Measurements from ENCODE around the gene APC.
"Not testable (repeated sequence)": the region's sequence is repeated elsewhere in the genome, so short reads cannot be mapped to it uniquely, and the experiment has no call there.

The APC gene

DNA sequence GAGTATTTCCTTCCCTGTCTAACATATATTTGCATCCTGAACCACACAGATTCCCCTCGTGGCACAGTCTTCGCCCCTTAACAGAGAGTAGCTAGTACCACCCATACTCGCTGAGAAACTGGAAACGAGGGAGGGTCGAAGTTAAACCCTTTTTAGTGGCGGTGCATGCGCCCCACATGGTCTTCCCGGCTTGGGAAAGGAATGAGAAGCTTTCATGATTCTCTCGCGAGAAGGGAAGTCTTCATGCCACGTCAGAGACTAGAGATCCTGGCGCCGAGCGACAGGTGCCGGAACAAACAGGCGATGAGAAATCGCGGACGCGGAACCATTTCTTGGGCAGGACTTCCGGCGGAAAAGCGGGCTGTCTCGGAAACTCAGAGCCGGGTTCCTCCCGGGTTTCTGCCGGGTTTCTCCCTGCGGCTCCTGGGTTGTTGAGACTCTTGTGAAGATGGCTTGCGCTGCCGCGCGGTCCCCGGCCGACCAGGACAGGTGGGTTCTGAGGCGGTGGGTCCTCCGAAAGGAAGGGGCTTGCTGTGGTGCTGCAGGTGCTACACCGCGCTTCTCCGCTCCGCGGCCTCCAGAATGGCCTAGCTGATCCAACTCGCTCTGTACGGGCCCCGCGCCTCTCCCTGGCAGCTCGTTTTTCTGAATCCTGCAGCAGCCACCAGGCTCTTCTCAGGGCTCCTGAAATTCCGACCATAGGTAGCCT is 123.4 kb downstream of the APC start, which contains the start of gene SRP19:
Gene SRP19, plus strand, starts transcription at position 359 of the 709 bp plus-strand sequence. Its CDS starts 90 bp downstream, at position 449.
- DNase-seq = peak; percentile 91 to 93

GRCh38 chr5:112861638-112861985 is 123.9 kb downstream of the APC start:
- no peak for DNase-seq

DNA sequence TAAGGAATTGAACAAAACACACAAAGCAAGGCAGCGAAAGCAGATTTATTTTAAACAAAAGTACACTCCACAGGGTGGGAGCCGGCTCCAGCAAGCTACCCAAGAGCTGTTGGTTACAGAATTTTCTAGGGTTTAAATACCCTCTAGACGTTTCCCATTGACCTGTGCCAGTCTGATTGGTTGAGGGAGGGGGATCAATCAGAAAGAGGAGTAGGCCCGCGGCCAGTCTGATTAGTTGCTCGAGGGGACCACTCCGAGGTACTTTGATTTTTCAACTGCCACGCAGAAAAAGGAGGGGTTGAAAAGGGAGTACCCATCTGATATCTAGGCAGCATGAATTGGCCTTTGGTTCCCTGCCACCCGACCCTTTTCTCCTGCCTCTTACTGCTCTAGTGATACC is 124.4 kb downstream of the APC start:
- peak in 1 of 2 experiments; percentile 1 for DNase-seq

- no peak for DNase-seq
These were observed 125.9 kb downstream of the APC start for GRCh38 chr5:112863549-112863948.

- no peak for DNase-seq
These were observed 127.4 kb downstream of the APC start for GRCh38 chr5:112865128-112865527.

DNA sequence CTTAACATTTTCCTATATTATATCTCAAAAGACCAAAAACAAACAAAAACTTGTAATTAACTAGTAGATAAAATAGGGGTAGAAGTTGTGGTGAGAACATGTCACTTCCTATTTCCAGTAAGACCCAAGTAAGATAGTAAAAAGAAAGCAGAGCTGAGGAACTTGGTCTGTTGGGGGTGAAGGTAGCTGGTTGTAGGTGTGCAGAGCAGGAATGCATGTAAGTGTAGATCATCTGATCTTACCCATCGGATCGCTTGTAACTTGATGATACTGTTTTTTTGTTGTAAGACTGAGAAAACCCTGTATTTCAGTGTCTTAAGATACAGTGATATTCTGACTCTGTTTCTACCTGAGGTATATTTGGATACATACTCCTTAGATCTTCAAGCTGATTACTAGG is 129.1 kb downstream of the APC start:
- no peak for DNase-seq

DNA sequence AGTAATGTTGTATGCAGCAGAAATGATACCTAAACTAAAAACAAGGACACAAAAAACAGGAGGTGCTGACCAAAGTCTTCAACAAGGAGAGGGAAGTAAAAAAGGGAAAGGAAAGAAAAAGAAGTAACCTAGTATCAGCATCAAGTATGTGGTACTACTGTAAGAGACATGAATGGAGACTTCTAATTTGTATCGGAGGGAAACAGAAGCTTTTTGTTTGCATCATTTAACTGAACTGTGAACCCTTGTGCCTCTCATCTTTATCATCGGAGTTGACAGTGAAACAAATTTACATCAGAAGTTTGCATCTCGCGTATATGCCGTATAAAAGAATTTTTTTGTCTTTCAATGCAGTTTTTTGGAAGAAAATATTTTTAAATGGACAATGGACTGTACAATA is 129.7 kb downstream of the APC start:
- no peak for DNase-seq

DNA sequence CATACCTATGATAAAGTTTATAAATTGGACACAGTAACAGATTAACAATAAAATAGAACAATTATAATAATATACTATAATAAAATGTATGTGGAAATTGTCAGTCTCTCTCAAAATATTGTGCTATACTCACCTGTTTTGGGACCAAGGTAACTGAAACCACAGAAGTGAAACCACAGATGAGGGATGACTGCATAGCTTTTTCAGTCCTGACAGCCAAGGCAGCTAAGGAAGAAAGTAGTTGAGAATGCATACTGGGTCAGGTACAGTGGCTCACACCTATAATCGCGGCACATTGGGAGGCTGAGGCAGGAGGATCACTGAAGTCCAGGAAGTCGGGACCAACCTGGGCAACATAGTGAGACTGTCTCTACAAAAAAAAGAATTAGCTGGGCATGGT is 132.3 kb downstream of the APC start:
- no peak for DNase-seq

DNA sequence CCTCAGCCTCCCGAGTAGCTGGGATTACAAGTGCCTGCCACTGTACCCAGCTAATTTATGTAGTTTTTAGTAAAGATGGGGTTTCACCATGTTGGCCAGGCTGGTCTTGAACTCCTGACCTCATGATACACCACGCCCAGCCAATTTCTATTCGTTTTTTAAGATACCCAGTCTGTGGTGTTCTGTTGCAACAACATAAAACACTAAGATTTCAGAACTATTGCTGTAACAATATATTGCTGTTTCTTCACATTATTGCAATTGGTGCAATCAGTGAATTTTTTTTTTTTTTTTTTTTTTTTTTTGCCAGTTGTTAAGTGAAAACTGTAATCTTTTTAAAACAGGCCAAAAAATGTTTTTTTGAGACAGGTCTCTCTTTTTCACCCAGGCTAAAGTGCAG is 133.3 kb downstream of the APC start:
- no peak for DNase-seq

- no peak for DNase-seq
These were observed 138.7 kb downstream of the APC start for GRCh38 chr5:112876362-112876761.

GRCh38 chr5:112878101-112878500 is 140.4 kb downstream of the APC start:
- no peak for DNase-seq

GRCh38 chr5:112878760-112879159 is 141.1 kb downstream of the APC start:
- DNase-seq = no peak

GRCh38 chr5:112880219-112880964 is 142.7 kb downstream of the APC start:
- DNase-seq = no peak

DNA sequence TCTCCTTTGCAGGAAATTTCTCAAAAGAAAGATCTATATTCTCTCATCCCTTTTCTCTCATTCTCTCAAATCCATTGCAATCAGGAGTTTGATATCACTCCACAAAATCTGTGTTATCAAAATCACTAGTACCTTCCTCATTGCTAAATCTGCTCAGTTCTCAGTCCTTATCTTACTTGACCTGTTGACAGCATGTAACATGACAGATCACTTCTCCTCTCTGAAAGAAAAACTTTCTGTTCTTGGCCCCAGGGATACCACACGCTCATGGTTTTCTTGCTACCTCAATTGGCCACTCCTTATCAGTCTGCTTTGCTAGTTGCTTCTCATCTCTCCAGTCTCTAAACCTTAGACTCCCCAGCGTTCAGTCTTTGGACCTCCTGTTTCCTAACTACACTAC is 145.5 kb downstream of the APC start:
- DNase-seq = no peak

- DNase-seq = no peak
These were observed 147.3 kb downstream of the APC start for GRCh38 chr5:112885001-112885400.

- DNase-seq = no peak
These were observed 149.3 kb downstream of the APC start for GRCh38 chr5:112886975-112887374.

DNA sequence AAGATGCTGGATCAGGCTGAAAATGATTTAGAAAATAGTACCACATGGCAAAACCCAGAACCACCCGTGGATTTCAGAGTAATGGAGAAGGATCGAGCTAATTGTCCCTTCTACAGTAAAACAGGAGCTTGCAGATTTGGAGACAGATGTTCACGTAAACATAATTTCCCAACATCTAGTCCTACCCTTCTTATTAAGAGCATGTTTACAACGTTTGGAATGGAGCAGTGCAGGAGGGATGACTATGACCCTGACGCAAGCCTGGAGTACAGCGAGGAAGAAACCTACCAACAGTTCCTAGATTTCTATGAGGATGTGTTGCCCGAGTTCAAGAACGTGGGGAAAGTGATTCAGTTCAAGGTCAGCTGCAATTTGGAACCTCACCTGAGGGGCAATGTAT is 154.4 kb downstream of the APC start:
- not testable (repeated sequence) for DNase-seq

DNA sequence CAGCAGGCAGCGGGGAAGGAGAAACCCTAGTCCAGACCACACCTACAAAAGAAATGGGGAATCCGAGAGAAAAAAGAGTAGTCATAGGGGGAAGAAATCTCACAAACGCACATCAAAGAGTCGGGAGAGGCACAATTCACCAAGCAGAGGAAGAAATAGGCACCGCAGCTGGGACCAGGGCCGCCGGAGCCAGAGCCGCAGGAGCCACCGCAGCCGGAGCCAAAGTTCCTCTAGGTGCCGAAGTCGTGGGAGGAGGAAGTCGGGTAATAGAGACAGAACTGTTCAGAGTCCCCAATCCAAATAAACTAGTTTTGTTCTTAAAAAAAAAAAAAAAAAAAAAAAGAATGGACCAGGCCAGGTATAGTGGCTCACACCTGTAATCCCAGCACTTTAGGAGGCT is 155.1 kb downstream of the APC start:
- no peak for DNase-seq

DNA sequence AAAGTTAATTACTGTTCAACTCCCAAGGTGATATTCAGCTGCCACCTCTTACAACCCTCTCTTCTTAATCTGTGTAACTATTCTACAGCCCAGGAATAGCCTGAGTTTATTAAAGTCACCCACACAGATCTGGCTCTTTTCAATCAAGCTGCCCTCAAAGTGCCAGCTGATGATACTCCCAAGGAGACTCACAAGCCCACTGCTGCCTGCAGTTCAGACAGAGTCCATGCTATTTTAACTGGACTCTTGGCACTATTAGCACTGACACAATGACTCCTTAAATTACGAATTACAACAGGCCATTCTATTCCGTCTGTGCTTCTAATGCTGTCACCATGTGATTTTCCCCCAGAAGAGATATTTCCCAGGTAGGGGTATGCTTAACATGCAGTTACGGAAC is 158.0 kb downstream of the APC start:
- no peak for DNase-seq
